Activated naive CD4-positive, alpha-beta T cell treated with Interleukin-2 at 50 U/mL for 16 hours (primary cell): ENCODE measurements around the gene ITIH5.

Source experiments
- DNase-seq: peaks from one replicate; pipeline ENCODE4 v3.0.0-alpha.2; 2020

Gene ITIH5

DNA sequence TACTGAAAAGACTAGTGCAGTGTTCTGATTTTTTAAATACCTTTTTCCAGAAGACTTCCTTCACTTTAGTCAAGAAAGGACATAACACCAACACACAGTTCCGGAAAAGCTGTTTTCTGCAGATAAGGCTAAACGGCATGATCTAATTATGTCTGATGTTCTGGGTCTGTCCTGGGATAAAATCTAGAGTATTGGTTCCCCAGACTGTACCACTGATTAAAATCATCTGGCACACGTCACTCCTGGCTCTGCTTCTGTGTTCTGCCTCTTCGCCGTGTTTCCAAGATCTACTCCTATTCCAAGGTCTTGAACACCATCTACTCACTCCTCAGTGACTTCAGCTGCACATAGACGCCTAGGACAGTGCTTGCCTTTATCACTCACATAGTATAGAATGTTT is 155.2 kb downstream of the ITIH5 start:
- DNase-seq: no peak
